Heart left ventricle (tissue), 13 donors: ENCODE data around the gene PTPRH.
"Not testable (repeated sequence)": the region's sequence is repeated elsewhere in the genome, so short reads cannot be mapped to it uniquely, and the experiment has no call there.

Source experiments
- POLR2A ChIP-seq, 2 donors: fragments of 450-650 bp; IDR thresholded peaks; one replicate each; pipeline ENCODE4 v1.6.1; 2017; ENCODE audit warnings: antibody characterized with exemption in 2 of 2, mild to moderate bottlenecking in 2 of 2, moderate library complexity in 2 of 2
- TF ChIP-seq, protein P1 (sequence below), 12 donors: fragments of 200-600 bp; sonication (generic) in 4 of 12; IDR thresholded peaks; one replicate each; pipeline versions ENCODE4 v1.5.0 to v1.8.0; 2018 to 2022; ENCODE audit warnings: antibody characterized with exemption in 12 of 12, mild to moderate bottlenecking in 5 of 12
- donor health status: ischemic (EF 13 %, LVEDD 7.1; RV severe dilation, severe dysfunction).
- donor health status: DM: no; HTN: yes; CAD: no.
- donor health status: DM: no; HTN: no; CAD: no.
- donor health status: ischemic (EF 25% LVEDD 6.9; RV normal size, moderate dysfunction).
- donor health status: ischemic (EF 25% LVEDD 5.7; RV mildly dilated, moderate dysfunction).
- donor health status: ischemic (EF 35%, LVEDD 5.7; RV mildly dilated, moderate dysfunction).
- donor health status: nonischemic (EF 11% LVEDD 7.7; RV severe dilation, severe dysfunction).
- donor health status: DM: yes; HTN: yes; CAD: no.
- donor health status: PGD.
- donor health status: ischemic (EF 29% LVEDD 5.4; RV normal size, mild dysfunction).
- donor health status: nonischemic (EF 23%, LVEDD 6.1; RV moderate dilation, normal function).

DNA sequence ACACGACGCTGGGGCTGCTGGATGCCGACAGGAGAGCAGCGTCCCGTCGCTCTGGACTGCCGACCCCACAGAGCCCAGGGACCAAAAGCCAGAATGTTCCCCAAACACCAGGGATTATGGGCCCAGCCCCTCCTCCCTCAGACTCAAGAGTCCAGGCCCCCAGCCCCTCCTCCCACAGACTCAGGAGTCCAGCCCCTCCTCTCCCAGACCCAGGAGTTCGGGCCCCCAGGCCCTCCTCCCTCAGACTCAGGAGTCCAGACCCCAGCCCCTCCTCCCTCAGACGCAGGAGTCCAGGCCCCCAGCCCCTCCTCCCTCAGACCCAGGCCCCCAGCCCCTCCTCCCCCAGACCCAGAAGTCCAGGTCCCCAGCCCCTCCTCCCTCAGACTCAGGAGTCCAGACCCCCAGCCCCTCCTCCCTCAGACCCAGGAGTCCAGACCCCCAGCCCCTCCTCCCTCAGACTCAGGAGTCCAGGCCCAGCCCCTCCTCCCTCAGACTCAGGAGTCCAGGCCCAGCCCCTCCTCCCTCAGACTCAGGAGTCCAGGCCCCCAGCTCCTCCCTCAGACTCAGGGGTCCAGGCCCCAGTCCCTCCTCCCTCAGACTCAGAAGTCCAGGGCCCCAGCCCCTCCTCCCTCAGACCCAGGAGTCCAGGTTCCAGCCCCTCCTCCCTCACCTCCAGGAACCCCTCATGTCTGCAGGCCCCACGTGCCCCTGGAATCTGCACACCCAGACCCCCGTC is 15.5 kb upstream of the PTPRH start:
- TF ChIP-seq, protein P1, sequence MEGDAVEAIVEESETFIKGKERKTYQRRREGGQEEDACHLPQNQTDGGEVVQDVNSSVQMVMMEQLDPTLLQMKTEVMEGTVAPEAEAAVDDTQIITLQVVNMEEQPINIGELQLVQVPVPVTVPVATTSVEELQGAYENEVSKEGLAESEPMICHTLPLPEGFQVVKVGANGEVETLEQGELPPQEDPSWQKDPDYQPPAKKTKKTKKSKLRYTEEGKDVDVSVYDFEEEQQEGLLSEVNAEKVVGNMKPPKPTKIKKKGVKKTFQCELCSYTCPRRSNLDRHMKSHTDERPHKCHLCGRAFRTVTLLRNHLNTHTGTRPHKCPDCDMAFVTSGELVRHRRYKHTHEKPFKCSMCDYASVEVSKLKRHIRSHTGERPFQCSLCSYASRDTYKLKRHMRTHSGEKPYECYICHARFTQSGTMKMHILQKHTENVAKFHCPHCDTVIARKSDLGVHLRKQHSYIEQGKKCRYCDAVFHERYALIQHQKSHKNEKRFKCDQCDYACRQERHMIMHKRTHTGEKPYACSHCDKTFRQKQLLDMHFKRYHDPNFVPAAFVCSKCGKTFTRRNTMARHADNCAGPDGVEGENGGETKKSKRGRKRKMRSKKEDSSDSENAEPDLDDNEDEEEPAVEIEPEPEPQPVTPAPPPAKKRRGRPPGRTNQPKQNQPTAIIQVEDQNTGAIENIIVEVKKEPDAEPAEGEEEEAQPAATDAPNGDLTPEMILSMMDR (IDR thresholded peaks at IDR 0.05), result not testable (repeated sequence)
- not testable (repeated sequence) for TF ChIP-seq POLR2A (IDR thresholded peaks at IDR 0.05)
